Breast epithelium (tissue), 3 donors: ENCODE measurements around the gene ABLIM2.

Experiments used
- POLR2A ChIP-seq: fragments of 450-650 bp; IDR thresholded peaks from one replicate; pipeline ENCODE4 v1.6.1; 2016; ENCODE audit warnings: antibody characterized with exemption, mild to moderate bottlenecking, moderate library complexity
- POLR2AphosphoS5 ChIP-seq, 3 donors: sonication (generic); formaldehyde crosslinking; IDR thresholded peaks; one replicate each; pipeline ENCODE4 v1.6.1; 2017; ENCODE audit warnings: antibody characterized with exemption in 3 of 3
- TF ChIP-seq, protein P1 (sequence below), 3 donors: fragments of 450-650 bp; IDR thresholded peaks; one replicate each; pipeline ENCODE4 v1.5.1; 2016 to 2017; ENCODE audit warnings: antibody characterized with exemption in 3 of 3, mild to moderate bottlenecking in 3 of 3, moderate library complexity in 3 of 3

DNA sequence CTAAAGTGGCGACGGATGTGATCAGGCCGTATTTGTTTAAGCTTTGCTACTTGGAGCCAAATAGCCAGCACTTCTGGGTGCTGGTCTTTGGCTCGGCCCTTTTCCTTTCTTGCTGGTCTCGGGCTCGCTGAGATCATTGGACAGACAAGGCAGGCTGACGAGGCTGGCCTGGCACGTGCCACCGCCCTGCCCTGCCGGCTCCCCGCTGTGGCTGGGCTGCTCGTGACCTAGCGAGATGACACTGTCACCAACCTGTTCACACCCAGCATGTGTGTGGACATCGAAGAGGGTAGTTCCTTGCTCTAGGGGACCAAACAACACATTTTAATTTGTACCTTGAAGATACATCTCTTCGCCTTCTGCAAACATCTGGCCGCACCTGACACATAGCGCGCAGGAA lies 98.0 kb downstream of the ABLIM2 start:
- TF ChIP-seq, protein P1, sequence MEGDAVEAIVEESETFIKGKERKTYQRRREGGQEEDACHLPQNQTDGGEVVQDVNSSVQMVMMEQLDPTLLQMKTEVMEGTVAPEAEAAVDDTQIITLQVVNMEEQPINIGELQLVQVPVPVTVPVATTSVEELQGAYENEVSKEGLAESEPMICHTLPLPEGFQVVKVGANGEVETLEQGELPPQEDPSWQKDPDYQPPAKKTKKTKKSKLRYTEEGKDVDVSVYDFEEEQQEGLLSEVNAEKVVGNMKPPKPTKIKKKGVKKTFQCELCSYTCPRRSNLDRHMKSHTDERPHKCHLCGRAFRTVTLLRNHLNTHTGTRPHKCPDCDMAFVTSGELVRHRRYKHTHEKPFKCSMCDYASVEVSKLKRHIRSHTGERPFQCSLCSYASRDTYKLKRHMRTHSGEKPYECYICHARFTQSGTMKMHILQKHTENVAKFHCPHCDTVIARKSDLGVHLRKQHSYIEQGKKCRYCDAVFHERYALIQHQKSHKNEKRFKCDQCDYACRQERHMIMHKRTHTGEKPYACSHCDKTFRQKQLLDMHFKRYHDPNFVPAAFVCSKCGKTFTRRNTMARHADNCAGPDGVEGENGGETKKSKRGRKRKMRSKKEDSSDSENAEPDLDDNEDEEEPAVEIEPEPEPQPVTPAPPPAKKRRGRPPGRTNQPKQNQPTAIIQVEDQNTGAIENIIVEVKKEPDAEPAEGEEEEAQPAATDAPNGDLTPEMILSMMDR (IDR thresholded peaks at IDR 0.05), result no peak
- TF ChIP-seq POLR2A (no peak), POLR2AphosphoS5 (IDR thresholded peaks at IDR 0.05) (no peak)
